Measurements from ENCODE around the gene SBK3.
"Not testable (repeated sequence)": the region's sequence is repeated elsewhere in the genome, so short reads cannot be mapped to it uniquely, and the experiment has no call there.

The SBK3 gene, protein sequence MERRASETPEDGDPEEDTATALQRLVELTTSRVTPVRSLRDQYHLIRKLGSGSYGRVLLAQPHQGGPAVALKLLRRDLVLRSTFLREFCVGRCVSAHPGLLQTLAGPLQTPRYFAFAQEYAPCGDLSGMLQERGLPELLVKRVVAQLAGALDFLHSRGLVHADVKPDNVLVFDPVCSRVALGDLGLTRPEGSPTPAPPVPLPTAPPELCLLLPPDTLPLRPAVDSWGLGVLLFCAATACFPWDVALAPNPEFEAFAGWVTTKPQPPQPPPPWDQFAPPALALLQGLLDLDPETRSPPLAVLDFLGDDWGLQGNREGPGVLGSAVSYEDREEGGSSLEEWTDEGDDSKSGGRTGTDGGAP

DNA sequence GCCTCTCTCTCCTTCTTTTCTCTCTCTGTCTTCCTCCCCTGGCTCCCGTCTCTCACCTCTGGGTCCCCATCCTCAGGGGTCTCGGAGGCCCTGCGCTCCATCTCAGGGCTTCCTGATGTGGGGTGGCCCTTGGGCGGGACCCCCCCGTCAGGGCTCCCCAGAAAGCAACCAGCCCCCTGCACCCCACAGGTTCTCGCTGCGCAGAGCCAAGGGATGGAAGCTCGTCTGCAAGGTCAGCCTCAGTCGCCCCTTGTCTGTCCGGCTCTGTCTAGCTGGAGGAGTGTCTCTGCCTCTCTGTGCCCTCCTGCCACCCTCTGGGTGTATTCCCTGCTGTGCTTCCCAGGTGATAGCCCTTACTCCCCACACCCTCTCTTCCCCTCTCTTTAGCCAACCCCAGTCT, at the start of gene SBK3:
Gene SBK3 (minus strand): TSS at position 101 of the 400 bp plus-strand sequence. CDS start 0 bp downstream, at position 101.
- in situ Hi-C loops (cut with MboI; ENCODE audit: low sequenced_read_pairs): no loop called here

DNA sequence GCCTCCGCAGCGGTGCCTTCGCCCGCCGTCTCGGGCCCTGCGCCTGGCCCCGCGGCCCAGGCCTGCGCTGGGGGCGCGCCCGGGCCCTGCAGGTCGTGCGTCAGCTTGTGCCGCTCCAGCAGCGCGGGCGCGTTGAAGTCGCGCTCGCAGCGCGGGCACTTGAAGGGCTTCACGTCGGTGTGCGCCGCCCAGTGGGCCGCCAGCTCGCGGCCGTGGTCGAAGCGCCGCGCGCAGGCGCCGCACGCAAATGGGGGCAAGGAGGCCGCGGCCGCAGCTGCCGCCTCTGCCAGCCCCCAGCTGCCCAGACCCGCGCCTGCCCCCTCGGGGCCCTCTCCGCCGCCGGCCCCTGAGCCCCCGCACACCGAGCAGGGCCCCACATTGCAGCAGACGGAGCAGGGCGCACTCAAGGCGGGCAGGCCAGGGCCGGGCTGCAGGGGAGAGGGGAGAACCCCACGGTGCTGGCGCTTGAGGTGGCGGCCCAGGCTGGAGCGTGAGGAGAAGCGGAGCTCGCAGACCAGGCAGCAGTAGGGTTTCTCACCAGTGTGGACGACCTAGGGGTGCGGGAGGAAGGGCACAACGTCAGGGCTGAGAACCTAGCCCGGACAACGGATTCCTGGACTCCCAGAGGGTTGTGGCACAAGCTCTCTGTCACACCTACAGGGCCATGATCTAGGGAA, 47.9 kb upstream of the SBK3 start:
- in situ Hi-C loops (cut with MboI; ENCODE audit: low sequenced_read_pairs): no loop called here

DNA sequence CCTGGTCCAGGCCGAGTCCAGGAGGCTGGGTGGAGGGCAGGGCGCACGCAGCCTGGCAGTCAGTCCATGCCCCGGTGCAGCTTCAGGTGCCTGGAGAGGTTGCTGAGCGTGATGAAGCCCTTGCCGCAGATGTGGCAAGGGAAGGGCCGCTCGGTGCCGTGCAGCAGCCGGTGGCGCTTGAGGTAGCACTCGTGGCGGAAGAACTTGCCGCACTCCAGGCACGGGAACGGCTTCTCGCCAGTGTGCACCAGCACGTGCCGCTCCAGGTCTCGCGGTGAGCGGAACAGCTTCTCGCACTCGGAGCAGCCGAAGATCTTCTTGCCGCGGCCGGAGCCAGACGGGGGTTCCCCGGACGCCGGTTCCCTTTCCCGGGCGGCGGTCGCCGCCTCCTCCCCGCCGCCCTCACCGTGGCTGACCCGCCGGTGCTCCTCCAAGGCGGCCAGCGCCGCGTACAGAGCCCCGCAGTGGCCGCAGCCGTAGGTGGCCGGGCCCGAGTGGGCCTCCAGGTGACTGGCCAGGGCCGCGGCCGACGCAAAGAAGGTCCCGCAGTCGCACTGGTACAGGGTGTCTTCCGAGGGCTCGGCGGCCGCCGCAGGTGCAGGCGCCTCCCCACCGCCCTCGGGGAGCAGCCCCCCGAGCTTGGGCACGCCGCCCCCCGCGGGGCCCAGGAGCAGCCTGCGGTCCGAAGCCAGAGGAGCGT, 47.2 kb upstream of the SBK3 start:
- in situ Hi-C loops (cut with MboI; ENCODE audit: low sequenced_read_pairs): no loop called here

DNA sequence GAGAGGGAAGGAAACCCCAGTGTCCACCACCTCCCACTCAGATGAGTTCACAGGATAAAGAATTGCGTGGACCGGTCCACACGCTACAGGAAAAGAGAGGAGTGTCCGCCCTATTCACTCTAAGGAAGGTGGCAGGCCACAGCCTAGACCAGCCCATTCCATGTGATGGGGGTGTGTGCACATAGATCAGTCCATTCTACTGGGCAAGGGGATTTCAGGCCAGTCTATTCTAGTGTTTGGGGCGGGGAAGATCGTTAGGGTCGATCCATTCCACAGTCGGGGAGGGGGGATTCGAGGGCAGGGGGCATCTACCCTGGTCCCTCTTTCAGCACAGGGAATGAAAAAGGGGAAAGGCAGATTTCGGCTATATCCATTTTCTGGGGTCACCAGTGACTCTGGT, 46.2 kb upstream of the SBK3 start:
- in situ Hi-C loops (cut with MboI; ENCODE audit: low sequenced_read_pairs): no loop called here

DNA sequence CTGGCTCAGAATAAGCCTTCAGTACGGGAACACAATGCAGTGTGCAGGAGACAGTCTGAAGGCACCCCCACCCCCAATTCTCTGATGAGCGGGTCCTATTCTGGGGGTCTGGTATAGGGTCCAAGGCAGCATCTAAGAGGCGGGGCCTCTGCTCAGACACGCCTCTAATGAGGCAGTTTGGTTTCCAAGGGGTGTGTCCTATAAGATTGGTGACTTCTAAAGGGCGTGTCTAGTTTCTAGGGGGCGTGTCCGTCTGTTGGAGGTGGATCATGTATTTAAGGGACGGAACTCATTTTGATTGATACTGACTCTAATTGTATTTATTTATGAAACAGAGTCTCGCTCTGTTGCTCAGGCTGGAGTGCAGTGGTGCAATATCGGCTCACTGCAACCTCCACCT, 45.3 kb upstream of the SBK3 start:
- in situ Hi-C loops (cut with MboI; ENCODE audit: low sequenced_read_pairs): no loop called here

DNA sequence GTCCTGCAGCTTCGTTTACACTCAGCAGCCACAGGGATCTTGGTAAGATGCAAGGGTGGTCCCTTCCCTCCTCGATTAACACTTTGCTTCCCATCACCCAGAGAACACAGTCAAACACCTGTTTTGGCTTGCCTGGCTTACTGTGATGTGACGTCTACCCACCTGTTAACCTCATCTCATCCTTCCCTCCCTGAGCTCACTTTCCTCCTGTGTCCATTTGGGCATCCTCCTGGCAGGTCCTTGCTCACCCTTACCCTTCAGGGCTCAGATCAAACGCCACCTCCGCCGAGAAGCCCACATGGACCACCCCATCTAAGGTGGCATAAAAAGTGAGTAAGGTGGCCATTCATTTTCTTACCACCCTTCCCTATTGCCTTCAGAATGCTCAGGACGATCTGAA, 44.8 kb upstream of the SBK3 start:
- in situ Hi-C loops (cut with MboI; ENCODE audit: low sequenced_read_pairs): no loop called here

DNA sequence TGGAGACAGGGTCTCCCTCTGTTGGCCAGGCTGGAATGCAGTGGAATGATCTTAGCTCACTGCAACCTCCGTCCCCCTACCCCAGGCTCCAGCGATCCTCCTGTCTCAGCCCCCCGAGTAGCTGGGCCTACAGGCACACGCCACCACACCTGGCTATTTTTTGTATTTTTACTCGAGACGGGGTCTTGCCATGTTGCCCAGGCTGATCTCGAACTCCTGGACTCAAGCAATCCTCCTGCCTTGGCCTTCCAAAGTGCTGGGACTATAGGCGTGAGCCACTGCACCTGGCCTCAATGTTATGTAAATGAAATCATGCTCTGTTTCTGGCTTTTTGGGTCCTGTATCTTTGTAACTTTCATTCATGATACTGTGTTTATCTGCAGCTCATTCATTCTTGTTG, 43.4 kb upstream of the SBK3 start:
- in situ Hi-C loops (cut with MboI; ENCODE audit: low sequenced_read_pairs): no loop called here

DNA sequence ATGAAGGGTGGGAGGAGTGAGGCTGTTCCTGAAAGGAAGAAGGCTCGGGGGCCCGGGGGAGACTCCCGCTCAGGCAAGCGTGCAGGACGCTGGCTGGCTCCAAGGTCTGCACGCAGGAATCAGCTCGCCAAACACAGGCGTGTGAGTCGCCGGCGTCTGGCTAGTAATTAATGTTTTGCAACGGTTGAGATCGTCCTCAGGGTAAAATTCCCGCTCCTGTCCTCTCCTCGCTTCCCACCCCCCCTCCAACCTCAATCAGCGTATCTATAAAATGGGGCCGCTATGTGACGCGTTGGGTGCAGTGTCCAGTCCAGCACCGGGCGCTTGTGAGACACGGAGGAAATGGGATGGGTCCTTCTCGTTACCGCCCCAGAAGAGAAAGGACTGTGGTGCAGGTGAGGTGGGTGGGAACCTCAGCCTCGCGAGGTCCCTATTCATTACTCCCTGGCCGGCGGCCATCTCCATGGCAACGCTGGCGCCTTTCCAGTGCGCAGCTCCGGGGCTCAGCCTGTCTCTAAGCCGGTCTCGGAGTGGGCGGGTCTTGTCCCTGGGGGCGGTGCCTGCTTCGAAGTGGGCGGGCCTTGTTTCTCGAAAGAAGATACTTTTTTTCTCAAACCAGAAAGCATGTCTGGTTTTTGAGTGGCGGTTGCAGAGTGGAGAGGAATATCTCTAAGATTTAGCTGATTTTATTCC, 41.8 kb upstream of the SBK3 start:
- in situ Hi-C loops (cut with MboI; ENCODE audit: low sequenced_read_pairs): no loop called here

DNA sequence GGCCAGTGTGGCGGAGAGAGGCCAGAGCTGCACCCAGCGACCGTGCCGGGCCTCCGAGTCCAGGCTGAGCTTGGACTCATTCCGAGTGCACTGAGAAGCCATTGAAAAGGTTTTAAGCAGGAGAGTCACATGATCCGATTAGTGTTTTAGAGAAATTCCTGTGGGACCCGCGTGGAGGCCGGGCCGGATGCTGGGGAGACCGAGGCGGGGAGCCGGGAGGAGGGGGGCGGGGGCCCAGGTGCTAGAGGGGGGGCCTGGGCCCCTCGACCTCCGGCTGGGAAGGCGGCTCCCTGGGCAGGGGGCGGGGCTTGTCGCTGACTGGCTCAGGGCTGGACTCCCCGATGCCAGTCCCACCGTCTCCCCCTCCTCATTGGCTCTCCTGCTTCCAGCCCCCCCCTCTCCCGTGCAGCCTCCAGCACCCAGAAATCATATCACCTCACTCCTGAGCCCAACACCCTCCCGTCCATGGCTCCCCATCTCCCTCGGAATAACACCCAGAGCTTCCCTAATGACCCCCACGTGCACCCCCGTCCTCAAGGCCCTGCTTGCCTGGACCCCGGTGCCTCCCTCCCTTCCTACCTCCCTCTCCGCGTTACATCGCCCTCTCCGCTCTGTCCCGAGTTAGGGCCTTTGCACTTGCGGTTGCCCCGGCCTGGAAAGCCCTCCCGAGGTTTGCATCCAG, 40.5 kb upstream of the SBK3 start:
- in situ Hi-C loops (cut with MboI; ENCODE audit: low sequenced_read_pairs): no loop called here

DNA sequence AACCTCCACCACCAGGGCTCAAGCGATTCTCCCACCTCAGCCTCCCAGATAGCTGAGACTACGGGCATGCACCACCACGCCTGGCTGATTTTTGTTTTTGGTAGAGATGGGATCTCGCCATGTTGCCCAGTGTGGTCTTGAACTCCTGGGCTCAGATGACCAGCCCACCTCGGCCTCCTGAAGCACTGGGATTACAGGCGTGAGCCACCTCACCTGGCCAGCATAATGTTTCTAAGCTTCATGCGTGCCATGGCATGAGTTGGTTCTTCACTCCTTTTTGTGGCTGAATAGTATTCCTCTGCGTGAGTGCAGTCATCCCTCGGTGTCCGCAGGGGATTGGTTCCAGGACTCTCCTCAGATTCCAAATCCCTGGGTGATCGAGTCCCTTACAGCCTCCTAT, 39.5 kb upstream of the SBK3 start:
- in situ Hi-C loops (cut with MboI; ENCODE audit: low sequenced_read_pairs): no loop called here

DNA sequence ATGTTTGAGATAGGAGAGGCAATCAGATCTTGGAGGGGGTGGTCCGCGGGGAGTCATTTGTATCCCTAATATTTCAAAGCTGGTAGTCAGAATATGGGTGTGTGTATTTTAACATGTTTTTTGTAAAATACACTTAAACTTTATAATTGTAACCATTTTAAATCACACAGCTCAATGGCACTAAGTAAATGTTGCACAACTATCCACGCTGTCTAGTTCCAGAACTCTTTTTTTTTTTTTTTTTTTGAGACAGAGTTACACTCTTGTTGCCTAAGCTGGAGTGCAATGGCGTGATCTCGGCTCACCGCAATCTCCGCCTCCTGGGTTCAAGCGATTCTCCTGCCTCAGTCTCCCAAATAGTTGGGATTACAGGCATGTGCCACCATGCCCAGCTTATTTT, 38.6 kb upstream of the SBK3 start:
- in situ Hi-C loops (cut with MboI; ENCODE audit: low sequenced_read_pairs): not testable (repeated sequence)

DNA sequence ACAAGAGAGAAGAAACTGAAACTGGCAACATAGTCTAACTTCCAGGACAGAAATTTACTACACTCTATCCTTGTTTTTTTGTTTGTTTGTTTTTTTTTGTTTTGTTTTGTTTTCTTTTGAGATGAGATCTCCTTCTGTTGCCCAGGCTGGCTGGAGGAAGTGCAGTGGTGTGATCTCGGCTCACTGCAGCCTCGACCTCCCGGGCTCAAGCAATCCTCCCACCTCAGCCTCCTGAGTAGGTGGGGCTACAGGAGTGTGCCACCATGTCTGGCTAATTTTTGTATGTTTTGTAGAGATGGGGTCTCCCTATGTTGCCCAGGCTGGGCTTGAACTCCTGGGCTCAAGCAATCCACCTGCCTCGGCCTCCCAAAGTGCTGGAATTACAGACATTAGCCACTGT, 36.9 kb upstream of the SBK3 start:
- in situ Hi-C loops (cut with MboI; ENCODE audit: low sequenced_read_pairs): not testable (repeated sequence)

DNA sequence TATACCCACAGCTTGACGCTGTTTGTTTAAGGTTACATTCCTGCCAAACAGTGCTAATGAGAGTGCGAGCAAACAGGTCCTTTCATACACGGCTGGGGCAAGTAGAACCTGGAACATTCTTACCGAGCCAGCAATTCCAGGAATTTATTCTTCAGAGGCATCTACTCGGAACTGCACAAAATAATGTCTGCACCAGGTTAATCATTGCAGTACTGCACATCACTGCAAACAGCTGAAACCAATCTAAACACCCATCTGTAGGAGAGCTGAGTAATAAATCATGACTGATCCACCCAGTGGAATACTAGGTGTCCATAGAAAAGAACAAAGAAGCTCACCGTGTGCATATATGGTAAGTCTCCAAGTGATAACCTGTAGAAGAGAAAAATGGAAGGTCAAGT, 36.5 kb upstream of the SBK3 start:
- in situ Hi-C loops (cut with MboI; ENCODE audit: low sequenced_read_pairs): no loop called here

DNA sequence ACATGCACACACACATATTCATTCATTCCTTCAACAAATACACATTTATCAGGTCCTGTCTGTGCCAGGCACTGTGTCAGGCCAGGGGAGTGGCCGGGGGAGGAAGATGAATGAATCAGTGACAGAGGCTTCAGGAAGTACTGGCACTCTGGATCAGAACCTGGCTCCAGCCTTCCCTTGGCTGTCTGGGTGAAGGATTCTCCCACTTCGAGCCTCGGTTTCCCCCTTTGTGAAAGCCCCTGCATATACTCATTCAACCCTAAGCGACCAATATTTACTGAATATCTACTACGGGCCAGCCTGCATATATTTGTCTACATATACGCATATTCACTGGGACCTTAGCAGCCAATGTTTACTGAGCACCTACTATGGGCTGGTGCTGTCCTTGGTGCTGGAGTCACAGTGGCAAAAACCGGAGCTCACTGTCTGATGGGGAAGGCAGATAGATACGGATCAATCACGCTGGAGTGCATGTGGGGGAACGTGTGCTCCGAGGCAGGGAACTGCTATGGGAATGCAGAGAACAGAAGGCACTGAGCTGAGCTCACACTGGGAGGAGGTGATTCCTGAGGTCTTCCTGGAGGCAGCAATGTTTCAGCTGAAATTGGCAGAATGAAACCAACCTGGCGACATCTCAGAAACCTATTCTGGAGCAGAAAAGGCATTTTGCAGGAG, 35.9 kb upstream of the SBK3 start:
- in situ Hi-C loops (cut with MboI; ENCODE audit: low sequenced_read_pairs): no loop called here

DNA sequence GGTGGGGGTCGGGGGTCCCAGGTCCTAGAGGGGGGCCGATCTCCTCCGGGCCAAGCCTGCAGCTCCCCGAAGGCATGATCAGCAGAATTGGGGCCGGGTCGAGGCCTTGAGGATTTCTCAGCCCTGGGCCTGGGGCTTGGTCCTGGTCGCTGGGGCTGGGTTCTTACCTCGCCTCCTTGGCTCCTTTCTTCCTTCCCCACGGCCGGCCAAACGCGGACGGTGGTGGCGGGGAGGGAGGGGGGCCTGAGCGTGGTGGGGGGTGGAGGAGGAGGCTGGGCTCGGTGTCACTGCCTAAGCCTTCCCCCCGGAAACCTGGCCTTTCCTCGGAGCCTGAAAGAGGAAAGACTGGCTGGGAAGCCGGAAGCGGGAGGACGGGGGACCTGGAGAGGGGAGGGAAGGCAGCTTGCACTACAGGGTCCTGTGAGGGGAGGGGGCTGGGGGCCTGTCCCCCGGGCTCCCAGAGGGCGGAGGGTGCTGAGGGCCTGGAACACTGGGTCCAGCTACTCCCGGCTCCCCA, 35.3 kb upstream of the SBK3 start, which contains the start of gene ZNF579:
Gene ZNF579 (minus strand): TSS at position 221 of the 517 bp plus-strand sequence. CDS start 1,209 bp downstream, outside the sequence.
- in situ Hi-C loops (cut with MboI; ENCODE audit: low sequenced_read_pairs): no loop called here

DNA sequence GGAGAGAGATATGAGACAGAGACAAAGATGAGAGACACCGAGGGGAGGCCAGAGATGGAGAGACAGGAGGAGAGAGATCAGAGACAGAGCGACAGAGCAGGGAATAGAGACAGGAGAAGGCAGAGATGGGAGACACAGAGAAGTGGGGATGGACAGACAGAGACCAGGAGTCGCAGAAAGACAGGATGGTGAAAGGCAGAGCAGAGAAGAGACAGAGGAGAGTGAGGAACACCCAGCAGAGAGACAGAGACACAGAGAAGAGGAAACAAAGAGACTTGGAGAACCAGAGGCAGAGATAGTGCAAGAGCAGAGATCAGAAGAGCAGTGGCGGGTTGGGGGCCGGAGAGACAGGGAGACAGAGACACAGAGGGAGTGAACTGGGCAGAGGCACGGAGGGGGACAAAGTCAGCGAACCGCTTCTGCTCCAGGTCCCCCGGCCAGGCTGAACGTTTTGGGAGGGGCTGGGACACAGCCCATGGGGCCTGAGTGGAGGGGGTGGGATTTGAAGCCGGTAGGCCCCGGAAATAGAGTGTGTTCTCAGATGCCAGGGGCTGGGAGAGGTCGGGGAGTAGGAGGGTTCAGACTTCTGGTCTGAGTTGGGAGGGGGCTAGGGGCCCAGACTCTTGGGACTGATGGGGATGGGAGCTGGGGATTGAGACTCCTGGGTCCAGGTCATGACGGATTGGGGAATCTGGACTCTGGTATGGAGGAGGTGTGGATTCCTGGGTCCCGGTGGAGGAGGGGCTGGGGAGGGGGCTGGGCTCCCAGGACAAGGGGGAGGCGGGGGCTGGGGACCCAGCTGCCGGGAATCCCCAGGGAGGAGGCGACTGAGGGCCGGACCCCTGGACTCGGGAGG, 34.7 kb upstream of the SBK3 start:
- in situ Hi-C loops (cut with MboI; ENCODE audit: low sequenced_read_pairs): no loop called here

DNA sequence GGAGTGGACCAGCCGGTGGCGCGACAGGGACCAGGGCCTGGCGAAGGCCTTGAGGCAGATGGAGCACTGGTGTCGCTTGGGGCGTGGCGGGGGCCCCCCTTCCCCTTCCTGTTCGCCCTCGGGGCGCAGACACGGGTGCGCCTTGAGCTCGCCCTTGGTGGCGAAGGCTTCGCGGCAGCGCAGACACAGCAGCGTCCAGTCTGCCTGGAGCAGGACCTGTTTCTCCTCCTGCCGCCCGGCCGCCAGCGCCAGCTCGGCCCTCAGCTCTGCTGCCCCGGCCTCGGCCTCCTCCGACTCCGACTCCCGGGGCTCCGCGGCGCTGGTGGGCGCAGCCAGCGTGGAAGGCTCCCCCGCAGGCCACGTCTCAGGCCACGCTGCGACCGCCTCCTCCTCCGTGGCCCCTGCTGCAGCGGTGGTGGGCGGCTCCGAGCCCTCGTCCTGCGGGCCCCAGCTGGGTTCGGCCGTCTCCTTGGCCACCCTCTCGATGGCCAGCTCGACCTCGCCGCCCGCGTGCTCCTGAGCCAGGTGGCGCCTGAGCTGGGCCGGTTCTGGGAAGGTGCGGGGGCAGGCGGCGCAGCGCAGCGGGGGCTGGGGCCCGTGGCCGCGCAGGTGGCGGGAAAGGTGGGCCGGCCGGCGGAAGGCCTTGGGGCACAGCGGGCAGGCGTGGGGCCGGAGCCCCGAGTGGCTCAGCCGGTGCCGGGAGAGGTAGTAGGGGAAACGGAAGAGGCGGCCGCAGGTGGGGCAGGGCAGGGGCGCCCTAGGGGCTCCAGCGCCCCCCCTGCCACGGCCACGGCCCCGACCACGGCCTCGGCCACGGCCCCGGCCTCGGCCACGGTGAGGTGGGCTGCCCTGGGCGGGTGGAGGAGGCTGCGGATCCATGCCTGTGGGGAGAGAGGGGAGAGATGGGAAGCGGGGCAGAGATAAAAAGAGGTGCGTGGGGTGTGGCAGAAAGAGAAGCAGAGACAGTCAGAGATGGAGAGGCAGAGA, 33.7 kb upstream of the SBK3 start:
- in situ Hi-C loops (cut with MboI; ENCODE audit: low sequenced_read_pairs): no loop called here

Data from HL-60/S4 treated with retinoic acid at 250 ng/mL for 4 days and 3 days (cell line).